A549 (cell line): ENCODE measurements around the gene DHRS7C.

Source experiments
- BHLHE40 ChIP-seq: IDR thresholded peaks from 2 replicates; pipeline ENCODE4 v1.6.1; 2012; ENCODE audit warnings: low read depth, low read length, inconsistent platforms
- CHD2 ChIP-seq: fragments of 150-350 bp; IDR thresholded peaks from 2 replicates; pipeline ENCODE4 v1.6.1; 2014; ENCODE audit warnings: low read length; ENCODE audit not compliant: partially characterized antibody
- EHMT2 ChIP-seq: fragments of 200-600 bp; sonication (generic); IDR thresholded peaks from 2 replicates; pipeline ENCODE4 v1.6.1; 2016; ENCODE audit warnings: antibody characterized with exemption, low read depth, mild to moderate bottlenecking, moderate library complexity
- EP300 ChIP-seq, 2 experiments: fragments of >200 bp; sonication (Bioruptor Twin); formaldehyde crosslinking; IDR thresholded peaks; 2 replicates in 1 of 2; 3 replicates in 1 of 2; pipeline ENCODE4 v1.6.1; 2016 to 2017
- ESRRA ChIP-seq: fragments of 150-350 bp; IDR thresholded peaks from 2 replicates; pipeline ENCODE4 v1.6.1; 2014; ENCODE audit warnings: mild to moderate bottlenecking, low read length, borderline replicate concordance
- HDAC2 ChIP-seq: fragments of 200-600 bp; sonication (generic); IDR thresholded peaks from 2 replicates; pipeline ENCODE4 v1.6.1; 2016
- POLR2A ChIP-seq: IDR thresholded peaks from 2 replicates; pipeline ENCODE4 v1.6.1; 2012; ENCODE audit warnings: mild to moderate bottlenecking, low read length
- SMC3 ChIP-seq: fragments of >200 bp; sonication (Bioruptor Twin); formaldehyde crosslinking; IDR thresholded peaks from 3 replicates; pipeline ENCODE4 v1.6.1; 2018; ENCODE audit warnings: inconsistent platforms
- TF ChIP-seq, protein P1 (sequence below): fragments of >200 bp; sonication (Bioruptor Twin); formaldehyde crosslinking; IDR thresholded peaks from 3 replicates; pipeline ENCODE4 v1.5.1; 2016
- TF ChIP-seq, protein P2 (sequence below): IDR thresholded peaks from 2 replicates; pipeline ENCODE4 v1.6.1; 2012
- TF ChIP-seq, protein P3 (sequence below): IDR thresholded peaks from 2 replicates; pipeline ENCODE4 v1.6.1; 2012

DNA sequence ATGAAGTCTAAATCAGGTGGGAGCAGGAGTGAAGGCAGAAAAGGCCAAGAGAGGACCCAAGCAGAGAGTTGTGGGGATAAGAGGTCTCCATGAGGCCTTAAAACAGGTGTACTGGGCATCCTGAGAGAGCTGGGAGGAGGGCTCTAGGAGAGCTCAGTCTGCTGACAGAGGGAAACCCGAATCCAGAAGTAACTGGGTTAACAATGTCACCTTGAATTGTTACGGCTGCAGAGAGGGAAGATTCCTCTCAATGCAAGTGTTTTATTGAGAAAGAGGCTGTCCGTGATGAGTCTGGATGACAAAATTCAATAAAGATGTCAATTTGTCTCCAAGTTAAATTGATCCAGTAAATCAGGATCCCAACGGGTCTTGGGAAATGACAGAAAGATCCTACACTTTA, 8.3 kb downstream of the DHRS7C start:
- TF ChIP-seq EP300 (IDR thresholded peaks at IDR 0.05) (no peak), POLR2A (no peak), EHMT2 (no peak), BHLHE40 (no peak), SMC3 (no peak), HDAC2 (no peak), ESRRA (no peak), CHD2 (no peak)
- TF ChIP-seq, protein P1, sequence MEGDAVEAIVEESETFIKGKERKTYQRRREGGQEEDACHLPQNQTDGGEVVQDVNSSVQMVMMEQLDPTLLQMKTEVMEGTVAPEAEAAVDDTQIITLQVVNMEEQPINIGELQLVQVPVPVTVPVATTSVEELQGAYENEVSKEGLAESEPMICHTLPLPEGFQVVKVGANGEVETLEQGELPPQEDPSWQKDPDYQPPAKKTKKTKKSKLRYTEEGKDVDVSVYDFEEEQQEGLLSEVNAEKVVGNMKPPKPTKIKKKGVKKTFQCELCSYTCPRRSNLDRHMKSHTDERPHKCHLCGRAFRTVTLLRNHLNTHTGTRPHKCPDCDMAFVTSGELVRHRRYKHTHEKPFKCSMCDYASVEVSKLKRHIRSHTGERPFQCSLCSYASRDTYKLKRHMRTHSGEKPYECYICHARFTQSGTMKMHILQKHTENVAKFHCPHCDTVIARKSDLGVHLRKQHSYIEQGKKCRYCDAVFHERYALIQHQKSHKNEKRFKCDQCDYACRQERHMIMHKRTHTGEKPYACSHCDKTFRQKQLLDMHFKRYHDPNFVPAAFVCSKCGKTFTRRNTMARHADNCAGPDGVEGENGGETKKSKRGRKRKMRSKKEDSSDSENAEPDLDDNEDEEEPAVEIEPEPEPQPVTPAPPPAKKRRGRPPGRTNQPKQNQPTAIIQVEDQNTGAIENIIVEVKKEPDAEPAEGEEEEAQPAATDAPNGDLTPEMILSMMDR: no peak
- TF ChIP-seq, protein P2, sequence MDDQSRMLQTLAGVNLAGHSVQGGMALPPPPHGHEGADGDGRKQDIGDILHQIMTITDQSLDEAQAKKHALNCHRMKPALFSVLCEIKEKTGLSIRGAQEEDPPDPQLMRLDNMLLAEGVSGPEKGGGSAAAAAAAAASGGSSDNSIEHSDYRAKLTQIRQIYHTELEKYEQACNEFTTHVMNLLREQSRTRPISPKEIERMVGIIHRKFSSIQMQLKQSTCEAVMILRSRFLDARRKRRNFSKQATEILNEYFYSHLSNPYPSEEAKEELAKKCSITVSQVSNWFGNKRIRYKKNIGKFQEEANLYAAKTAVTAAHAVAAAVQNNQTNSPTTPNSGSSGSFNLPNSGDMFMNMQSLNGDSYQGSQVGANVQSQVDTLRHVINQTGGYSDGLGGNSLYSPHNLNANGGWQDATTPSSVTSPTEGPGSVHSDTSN: no peak
- TF ChIP-seq, protein P3, sequence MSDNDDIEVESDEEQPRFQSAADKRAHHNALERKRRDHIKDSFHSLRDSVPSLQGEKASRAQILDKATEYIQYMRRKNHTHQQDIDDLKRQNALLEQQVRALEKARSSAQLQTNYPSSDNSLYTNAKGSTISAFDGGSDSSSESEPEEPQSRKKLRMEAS: no peak
